K562 (cell line): ENCODE data around the gene NKX2-1. TPM values are rescaled to one million over a fixed set of nuclear protein-coding genes. Genes with fewer than 3 reads are reported as not detected.

Experiments
- ATAC-seq: fragments of 200-7000 bp; cut with Tn5 transposase; 3 replicates; pipeline ENCODE4 v1.9.1; 2020; ENCODE audit warnings: moderate library complexity
- BruUV-seq: library from RNA; stranded (reverse); fragments of 400-500 nt; replicated peaks from 2 replicates; lab custom pipeline; 2021; lab: Mats Ljungman, UMichigan
- CTCF ChIA-PET: fragments of 300-600 bp; formaldehyde crosslinking; extraction: SDS; loops from one replicate; lab custom pipeline; 2021; ENCODE audit warnings: low intra/inter-chr PET ratio; lab: Yijun Ruan, JAX
- POLR2A ChIA-PET: fragments of 300-600, 350-650 bp; sonication (Branson Sonifier 250); formaldehyde crosslinking; extraction: SDS; loops from one replicate; lab custom pipeline; 2021; ENCODE audit warnings: antibody characterized with exemption, inconsistent platforms; lab: Yijun Ruan, JAX
- DNase-seq, 4 experiments: peaks; one replicate each; pipeline versions ENCODE4 v3.0.0 to v3.0.0-alpha.2; 2011 to 2018; ENCODE audit warnings: low spot score in 3 of 4, mixed read lengths in 3 of 4; ENCODE audit errors: extremely low read depth in 1 of 4
- FAIRE-seq: peaks from 2 replicates; lab custom pipeline; 2011; peaks lifted over from hg19 to GRCh38; lab: Jason Lieb, UNC
- H2AFZ ChIP-seq: 2 replicates; pipeline ENCODE4 v1.6.0; 2011; ENCODE audit warnings: low read depth, low read length, control low read depth, inconsistent platforms
- H3K27ac ChIP-seq: fragments of 200-600 bp; 3 replicates; pipeline ENCODE4 v1.8.0; 2011; ENCODE audit warnings: low read depth, mild to moderate bottlenecking, control low read depth, inconsistent platforms, low read length, moderate library complexity, mixed read lengths; ENCODE audit errors: extremely low read depth
- H3K27me3 ChIP-seq, 2 experiments: fragments of 300-600 bp in 1 of 2; 2 replicates in 1 of 2; 3 replicates in 1 of 2; pipeline versions ENCODE4 v1.6.0 to v1.8.0; 2011; ENCODE audit warnings: inconsistent platforms in 2 of 2, low read length in 2 of 2, mild to moderate bottlenecking in 1 of 2, mixed read lengths in 1 of 2, moderate library complexity in 1 of 2; ENCODE audit not compliant: control insufficient read depth in 2 of 2, insufficient read depth in 2 of 2
- H3K36me3 ChIP-seq: fragments of 300-600 bp; 3 replicates; pipeline ENCODE4 v1.8.0; 2011; ENCODE audit warnings: mild to moderate bottlenecking, low read length, inconsistent platforms; ENCODE audit not compliant: control insufficient read depth, insufficient read depth
- H3K4me1 ChIP-seq, 2 experiments: fragments of 200-600 bp in 1 of 2; replicated peaks in 1 of 2; 2 replicates in 1 of 2; 3 replicates in 1 of 2; pipeline versions ENCODE4 v1.5.1 to v1.8.0; 2011; ENCODE audit warnings: inconsistent platforms in 2 of 2, low read length in 2 of 2, mild to moderate bottlenecking in 1 of 2, mixed read lengths in 1 of 2, moderate library complexity in 1 of 2; ENCODE audit not compliant: control insufficient read depth in 2 of 2, insufficient read depth in 2 of 2
- H3K4me2 ChIP-seq: 2 replicates; pipeline ENCODE4 v1.6.1; 2011; ENCODE audit warnings: low read length, control low read depth, inconsistent platforms, mixed read lengths; ENCODE audit not compliant: insufficient read depth
- H3K4me3 ChIP-seq: fragments of 200-600 bp; sonication (generic), shearing (Covaris generic); 2 replicates; pipeline ENCODE4 v1.5.1; 2016; ENCODE audit warnings: control low read depth, inconsistent platforms
- H3K79me2 ChIP-seq: fragments of 200-600 bp; 3 replicates; pipeline ENCODE4 v1.8.0; 2011; ENCODE audit warnings: low read length, inconsistent platforms; ENCODE audit not compliant: control insufficient read depth, insufficient read depth
- H3K9ac ChIP-seq, 2 experiments: 2 replicates each; pipeline versions ENCODE4 v1.6.0 to v1.6.1; 2011; ENCODE audit warnings: low read depth in 2 of 2, low read length in 2 of 2, control low read depth in 1 of 2, inconsistent platforms in 1 of 2, mild to moderate bottlenecking in 1 of 2, mixed read lengths in 1 of 2; ENCODE audit not compliant: insufficient read depth in 1 of 2
- H3K9me1 ChIP-seq: one replicate; pipeline ENCODE4 v1.6.0; 2011; ENCODE audit warnings: inconsistent platforms, mild to moderate bottlenecking, low read length, moderate library complexity; ENCODE audit not compliant: control insufficient read depth, insufficient read depth
- H3K9me3 ChIP-seq: replicated peaks from 2 replicates; pipeline ENCODE4 v1.5.1; 2011; ENCODE audit warnings: low read depth, low read length, inconsistent platforms; ENCODE audit not compliant: control insufficient read depth, insufficient read depth
- H4K20me1 ChIP-seq: replicated peaks from 2 replicates; pipeline ENCODE4 v1.6.1; 2011; ENCODE audit warnings: low read length, inconsistent platforms, mixed read lengths; ENCODE audit not compliant: control insufficient read depth, insufficient read depth
- KAT7 ChIP-seq: sonication (generic); formaldehyde crosslinking; IDR thresholded peaks from 2 replicates; pipeline ENCODE4 v1.8.0; 2022; ENCODE audit warnings: missing genetic modification reagents, mild to moderate bottlenecking, borderline replicate concordance
- MYC ChIP-seq, 2 experiments: fragments of 250-450 bp in 1 of 2; sonication (Bioruptor Pico) in 1 of 2; IDR thresholded peaks; 2 replicates each; pipeline versions ENCODE4 v1.5.1 to v1.6.1; 2012 to 2021; ENCODE audit warnings: low read depth in 2 of 2, borderline replicate concordance in 1 of 2, improper control_type of control experiment in 1 of 2, low read length in 1 of 2, mild to moderate bottlenecking in 1 of 2, moderate library complexity in 1 of 2
- SMARCA5 ChIP-seq: fragments of 450-650 bp; IDR thresholded peaks from 2 replicates; pipeline ENCODE4 v1.6.1; 2016
- XRCC3 ChIP-seq: fragments of 450-650 bp; IDR thresholded peaks from 2 replicates; pipeline ENCODE4 v1.6.1; 2017; ENCODE audit warnings: mild to moderate bottlenecking, moderate library complexity
- ZC3H11A ChIP-seq: IDR thresholded peaks from 2 replicates; pipeline ENCODE4 v1.6.1; 2012; ENCODE audit warnings: low read depth, low read length, improper control_type of control experiment
- ZKSCAN3 ChIP-seq: fragments of 250-450 bp; sonication (Bioruptor Pico); IDR thresholded peaks from 2 replicates; pipeline ENCODE4 v1.4.0; 2020
- WGBS: fragments of 100-300 bp; shearing (Covaris generic); methylation state at CpG from one replicate; pipeline ENCODE4 v1.1.6; 2016; ENCODE audit warnings: low coverage, mixed read lengths; ENCODE audit not compliant: insufficient coverage; ENCODE audit errors: missing lambda C conversion rate; 5-methylcytosine and 5-hydroxymethylcytosine counted together
- in situ Hi-C: fragments of 300-500 bp; cut with MboI; formaldehyde crosslinking; loops from 4 replicates; pipeline ENCODE4 v1.15.0; 2018; ENCODE audit warnings: inconsistent platforms, mixed read lengths
- intact Hi-C: fragments of 100-400 bp; cut with micrococcal nuclease; formaldehyde crosslinking; loops from 2 replicates; pipeline ENCODE4 v1.14.2; 2022
- polyA plus RNA-seq, 8 experiments: library from polyadenylated mRNA; depleted of rRNA in 4 of 8; stranded (reverse) in 5 of 8; unstranded in 3 of 8; fragments of >200 nt; fragmentation: Nextera tagmentation in 2 of 8; fragmentation: Illumina TruSeq in 1 of 8; extraction: Ambion mirVana in 2 of 8; extraction: Trizol in 1 of 8; gene quantifications; 2 replicates each; pipeline versions ENCODE4 v1.2.1 to v1.2.3, GENCODE V29; 2011 to 2014; ENCODE audit warnings: inconsistent platforms in 1 of 8, missing spikeins in 1 of 8
- total RNA-seq, 7 experiments: library from RNA; depleted of rRNA in 6 of 7; stranded (reverse); fragments of >200 nt in 6 of 7; fragmentation: Illumina TruSeq in 2 of 7; extraction: Trizol in 2 of 7; gene quantifications; 2 replicates each; pipeline versions ENCODE4 v1.2.1 to v1.2.3, GENCODE V29; 2011 to 2021; ENCODE audit warnings: low replicate concordance in 1 of 7

The NKX2-1 gene
- total and polyA plus RNA-seq, 9 of the 15 experiments (the other 6 are each of a cell fraction or from before 2014, with no cell fraction given) = 0.11 TPM; not detected in 8

- POLR2A ChIA-PET = interaction anchor here (1.1 kb wide), 1 partner anchor 9 kb away, joined by 3 read pairs; no protein-coding TSS in a partner anchor
- Histone ChIP-seq H3K4me2 (no peak overlapping the region), H3K9me1 (no peaks in the 10 kb centered on the region), H3K36me3 (no peaks in the 10 kb centered on the region), H3K4me3 (no peak overlapping the region), H3K9me3 (no peaks in the 10 kb centered on the region), H4K20me1 (no peaks in the 10 kb centered on the region), H3K27me3 (peaks cover 3 to 39% of the 10 kb centered on the region in 2 experiments; a peak in 4 of 5 replicates), H3K79me2 (no peaks in the 10 kb centered on the region), H3K27ac (no peak overlapping the region), H2AFZ (no peak overlapping the region), H3K9ac (no peak overlapping the region), H3K4me1 (peaks cover 0 to 16% of the 10 kb centered on the region in 2 experiments; a peak in 2 of 5 replicates)
- no TSS peak for BruUV-seq
- no peak for FAIRE-seq
- intact Hi-C loops (no loop called here), in situ Hi-C loops (no loop called here)
- no peak for DNase-seq
- WGBS = under 1% methylated on average over 9 of the region's 10 CpGs
- ATAC-seq = no peak
- CTCF ChIA-PET = no interaction called here
- TF ChIP-seq MYC (IDR thresholded peaks at IDR 0.05; ENCODE audit: low read depth, low read length) = no peak
- TF ChIP-seq MYC (CRISPR knock-in tag; IDR thresholded peaks at IDR 0.05; ENCODE audit: borderline replicate concordance, low read depth) = no peak
- no peak for TF ChIP-seq KAT7 (CRISPR knock-in tag)
- no peak for TF ChIP-seq ZKSCAN3
- TF ChIP-seq XRCC3 = no peak
- no peak for TF ChIP-seq SMARCA5
- TF ChIP-seq ZC3H11A = no peak
These were observed 5.7 kb upstream of the NKX2-1 start for GRCh38 chr14:36525746-36526099.
